HepG2 (cell line): ENCODE measurements around the gene PTPRM. TPM values are rescaled to one million over a fixed set of nuclear protein-coding genes. Genes with fewer than 3 reads are reported as not detected.

Source experiments
- ATAC-seq: fragments of 200-7000 bp; cut with Tn5 transposase; 3 replicates; pipeline ENCODE4 v1.9.1; 2020; ENCODE audit warnings: mild to moderate bottlenecking, moderate library complexity
- BruUV-seq: library from RNA; stranded (reverse); fragments of 400-500 nt; replicated peaks from 2 replicates; lab custom pipeline; 2021; lab: Mats Ljungman, UMichigan
- CTCF ChIA-PET: fragments of 300-600 bp; formaldehyde crosslinking; extraction: SDS; loops from one replicate; lab custom pipeline; 2021; ENCODE audit warnings: low total read pairs, inconsistent platforms, low intra/inter-chr PET ratio; lab: Yijun Ruan, JAX
- POLR2A ChIA-PET: fragments of 350-600 bp; sonication (Branson Sonifier 250); formaldehyde crosslinking; loops from one replicate; lab custom pipeline; 2020; ENCODE audit warnings: antibody characterized with exemption, inconsistent platforms; lab: Yijun Ruan, JAX
- DNase-seq: peaks from one replicate; pipeline ENCODE4 v3.0.0-alpha.2; 2015; ENCODE audit warnings: low spot score
- FAIRE-seq: peaks from 3 replicates; lab custom pipeline; 2011; peaks lifted over from hg19 to GRCh38; lab: Jason Lieb, UNC
- H2AFZ ChIP-seq: one replicate; pipeline ENCODE4 v1.6.1; 2011; ENCODE audit warnings: low read length, inconsistent platforms
- H3K27ac ChIP-seq: fragments of 300-600 bp; 3 replicates; pipeline ENCODE4 v1.8.0; 2011; ENCODE audit warnings: mixed run types, mild to moderate bottlenecking, mixed read lengths, low read length, inconsistent platforms; ENCODE audit not compliant: insufficient read depth; ENCODE audit errors: extremely low read length
- H3K27me3 ChIP-seq, 2 experiments: fragments of 200-600 bp in 1 of 2; 2 replicates in 1 of 2; 3 replicates in 1 of 2; pipeline versions ENCODE4 v1.6.0 to v1.8.0; 2011; ENCODE audit warnings: low read length in 2 of 2, mild to moderate bottlenecking in 2 of 2, moderate library complexity in 2 of 2, inconsistent platforms in 1 of 2; ENCODE audit not compliant: insufficient read depth in 2 of 2, control insufficient read depth in 1 of 2
- H3K36me3 ChIP-seq, 2 experiments: fragments of 200-600 bp in 1 of 2; replicated peaks in 1 of 2; 2 replicates in 1 of 2; 3 replicates in 1 of 2; pipeline versions ENCODE4 v1.5.1 to v1.8.0; 2011; ENCODE audit warnings: low read length in 2 of 2, inconsistent platforms in 1 of 2; ENCODE audit not compliant: insufficient read depth in 2 of 2, control insufficient read depth in 1 of 2
- H3K4me1 ChIP-seq: 2 replicates; pipeline ENCODE4 v1.5.1; 2012; ENCODE audit warnings: low read length, inconsistent platforms; ENCODE audit not compliant: insufficient read depth
- H3K4me2 ChIP-seq: 2 replicates; pipeline ENCODE4 v1.6.0; 2011; ENCODE audit warnings: low read depth, low read length, inconsistent platforms
- H3K4me3 ChIP-seq, 3 experiments: fragments of 200-600 bp in 1 of 3; sonication (generic), shearing (Covaris generic) in 1 of 3; replicated peaks in 1 of 3; 2 replicates each; pipeline ENCODE4 v1.5.1; 2011 to 2016; ENCODE audit warnings: low read length in 3 of 3, inconsistent platforms in 2 of 3, low read depth in 2 of 3, mild to moderate bottlenecking in 2 of 3, control low read depth in 1 of 3, mixed read lengths in 1 of 3; ENCODE audit not compliant: insufficient read depth in 1 of 3
- H3K79me2 ChIP-seq: one replicate; pipeline ENCODE4 v1.6.1; 2011; ENCODE audit warnings: low read length, inconsistent platforms; ENCODE audit not compliant: insufficient read depth
- H3K9ac ChIP-seq: 2 replicates; pipeline ENCODE4 v1.6.0; 2011; ENCODE audit warnings: mild to moderate bottlenecking, low read depth, low read length, inconsistent platforms; ENCODE audit not compliant: insufficient read depth
- H3K9me3 ChIP-seq: 2 replicates; pipeline ENCODE4 v1.5.1; 2012; ENCODE audit warnings: mild to moderate bottlenecking, low read length
- H4K20me1 ChIP-seq: 2 replicates; pipeline ENCODE4 v1.6.0; 2011; ENCODE audit warnings: inconsistent platforms, mild to moderate bottlenecking, low read length, moderate library complexity; ENCODE audit not compliant: insufficient read depth
- ATF1 ChIP-seq: IDR thresholded peaks from 2 replicates; pipeline ENCODE4 v1.6.1; 2016; ENCODE audit warnings: mild to moderate bottlenecking, control low read depth
- BHLHE40 ChIP-seq: IDR thresholded peaks from 2 replicates; pipeline ENCODE4 v1.6.1; 2011; ENCODE audit warnings: low read length, improper control_type of control experiment
- ISL2 ChIP-seq: sonication (generic); formaldehyde crosslinking; IDR thresholded peaks from 2 replicates; pipeline ENCODE4 v1.5.0; 2020; ENCODE audit warnings: missing genetic modification reagents
- MTA3 ChIP-seq: sonication (generic); formaldehyde crosslinking; IDR thresholded peaks from 2 replicates; pipeline ENCODE4 v1.4.0; 2020; ENCODE audit warnings: missing genetic modification reagents
- PAF1 ChIP-seq: IDR thresholded peaks from 2 replicates; pipeline ENCODE4 v1.6.1; 2016; ENCODE audit warnings: missing genetic modification reagents, missing compliant biosample characterization
- RBFOX2 ChIP-seq: fragments of 200-400 bp; formaldehyde crosslinking; IDR thresholded peaks from 2 replicates; pipeline ENCODE4 v1.6.1; 2017; ENCODE audit warnings: low read depth, mild to moderate bottlenecking, low read length
- RFXAP ChIP-seq: sonication (generic); formaldehyde crosslinking; IDR thresholded peaks from 2 replicates; pipeline ENCODE4 v1.4.0; 2020; ENCODE audit warnings: missing genetic modification reagents, borderline replicate concordance
- SNRNP70 ChIP-seq: fragments of 200-400 bp; formaldehyde crosslinking; IDR thresholded peaks from 2 replicates; pipeline ENCODE4 v1.6.1; 2017; ENCODE audit warnings: mild to moderate bottlenecking, low read depth, low read length, moderate library complexity
- SRSF4 ChIP-seq: fragments of 200-400 bp; formaldehyde crosslinking; IDR thresholded peaks from one replicate; pipeline ENCODE4 v1.6.1; 2018; ENCODE audit warnings: mild to moderate bottlenecking, low read depth, low read length, moderate library complexity; ENCODE audit not compliant: poor library complexity, severe bottlenecking
- SYNCRIP ChIP-seq: fragments of 200-400 bp; formaldehyde crosslinking; IDR thresholded peaks from 2 replicates; pipeline ENCODE4 v1.6.1; 2018; ENCODE audit warnings: mild to moderate bottlenecking, low read depth, low read length; ENCODE audit not compliant: insufficient read depth
- ZBTB38 ChIP-seq: sonication (generic); formaldehyde crosslinking; IDR thresholded peaks from 2 replicates; pipeline ENCODE4 v1.5.1; 2020; ENCODE audit warnings: mild to moderate bottlenecking, missing genetic modification reagents
- ZC3H4 ChIP-seq: sonication (generic); formaldehyde crosslinking; IDR thresholded peaks from 2 replicates; pipeline ENCODE4 v1.4.0; 2020; ENCODE audit warnings: missing genetic modification reagents, borderline replicate concordance
- ZEB1 ChIP-seq: IDR thresholded peaks from 2 replicates; pipeline ENCODE4 v1.6.1; 2012; ENCODE audit warnings: mild to moderate bottlenecking, low read depth, inconsistent platforms; ENCODE audit not compliant: insufficient replicate concordance
- ZNF432 ChIP-seq: sonication (generic); formaldehyde crosslinking; IDR thresholded peaks from 2 replicates; pipeline ENCODE4 v1.5.0; 2020; ENCODE audit warnings: missing genetic modification reagents, mild to moderate bottlenecking, borderline replicate concordance
- WGBS: methylation state at CpG from one replicate; pipeline ENCODE4 v1.1.6; 2017; ENCODE audit warnings: low lambda C conversion rate; 5-methylcytosine and 5-hydroxymethylcytosine counted together
- in situ Hi-C: cut with HindIII; loops from 2 replicates; pipeline ENCODE4 v1.10.0; 2017; ENCODE audit warnings: low pct_unique_long_range_greater_than_20kb; ENCODE audit not compliant: extremely low pct_ligation_motif_present
- intact Hi-C: fragments of 100-400 bp; cut with micrococcal nuclease; formaldehyde crosslinking; loops from one replicate; pipeline ENCODE4 v1.10.0; 2022; ENCODE audit not compliant: unreplicated experiment
- polyA plus RNA-seq, 8 experiments: library from polyadenylated mRNA; depleted of rRNA in 3 of 8; stranded (reverse) in 7 of 8; unstranded in 1 of 8; fragments of >200 nt; fragmentation: Illumina TruSeq in 4 of 8; extraction: Trizol in 4 of 8; gene quantifications; 2 replicates each; pipeline versions ENCODE4 v1.2.1 to v1.2.3, GENCODE V29; 2011 to 2016; ENCODE audit warnings: low read depth in 4 of 8, missing spikeins in 1 of 8, mixed read lengths in 1 of 8; ENCODE audit not compliant: insufficient read depth in 1 of 8
- total RNA-seq, 5 experiments: library from RNA; depleted of rRNA; stranded (reverse); fragments of >200 nt; fragmentation: Illumina TruSeq; extraction: Trizol; gene quantifications; 2 replicates each; pipeline ENCODE4 v1.2.3, GENCODE V29; 2016; ENCODE audit warnings: low read depth in 1 of 5
- TF ChIP-seq, protein P1 (sequence below): IDR thresholded peaks from 2 replicates; pipeline ENCODE4 v1.6.1; 2016; ENCODE audit warnings: control low read depth

Gene PTPRM
- total and polyA plus RNA-seq, 2 of the 13 experiments (the other 11 are each of a cell fraction or from before 2014, with no cell fraction given) = 12.6 to 108 TPM

DNA sequence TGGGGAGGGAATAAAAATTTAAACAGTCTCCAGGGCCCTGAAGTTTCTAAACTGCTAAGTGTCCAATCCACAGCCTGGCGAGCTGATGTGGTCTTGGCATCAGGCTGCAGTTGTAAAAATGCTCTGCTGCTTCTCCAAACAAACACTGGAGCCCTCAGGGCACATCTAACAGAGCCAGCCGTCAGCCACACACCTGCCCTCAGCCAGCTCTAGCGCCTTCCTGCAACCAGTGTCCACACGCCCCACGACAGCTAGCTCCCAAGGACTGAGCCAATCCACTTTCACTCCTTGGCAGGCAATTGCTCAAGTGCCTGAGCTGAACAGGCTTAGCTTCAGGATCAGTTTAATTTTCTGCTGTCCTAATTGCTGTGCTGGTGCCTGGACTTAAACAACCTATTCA, 595.7 kb downstream of the PTPRM start:
- WGBS = 100% methylated on average over 1 of the region's 5 CpGs
- Histone ChIP-seq H3K36me3 (peaks cover 0 to 4% of the 10 kb centered on the region in 2 experiments; a peak in 2 of 5 replicates), H3K27ac (no peak overlapping the region), H3K4me3 (no peak overlapping the region), H3K9ac (no peak overlapping the region), H3K9me3 (no peaks in the 10 kb centered on the region), H3K27me3 (no peaks in the 10 kb centered on the region), H3K79me2 (no peaks in the 10 kb centered on the region), H2AFZ (no peak overlapping the region), H3K4me1 (no peaks in the 10 kb centered on the region), H3K4me2 (no peak overlapping the region), H4K20me1 (no peaks in the 10 kb centered on the region)
- TF ChIP-seq ZC3H4 (CRISPR knock-in tag) (no peak), BHLHE40 (no peak), SRSF4 (no peak), ISL2 (CRISPR knock-in tag) (no peak), ZEB1 (no peak), MTA3 (CRISPR knock-in tag) (no peak), RFXAP (CRISPR knock-in tag) (no peak), SYNCRIP (no peak), ATF1 (CRISPR knock-in tag) (no peak), ZNF432 (no peak), SNRNP70 (no peak), PAF1 (no peak), ZBTB38 (no peak), RBFOX2 (no peak)
- TF ChIP-seq, protein P1, sequence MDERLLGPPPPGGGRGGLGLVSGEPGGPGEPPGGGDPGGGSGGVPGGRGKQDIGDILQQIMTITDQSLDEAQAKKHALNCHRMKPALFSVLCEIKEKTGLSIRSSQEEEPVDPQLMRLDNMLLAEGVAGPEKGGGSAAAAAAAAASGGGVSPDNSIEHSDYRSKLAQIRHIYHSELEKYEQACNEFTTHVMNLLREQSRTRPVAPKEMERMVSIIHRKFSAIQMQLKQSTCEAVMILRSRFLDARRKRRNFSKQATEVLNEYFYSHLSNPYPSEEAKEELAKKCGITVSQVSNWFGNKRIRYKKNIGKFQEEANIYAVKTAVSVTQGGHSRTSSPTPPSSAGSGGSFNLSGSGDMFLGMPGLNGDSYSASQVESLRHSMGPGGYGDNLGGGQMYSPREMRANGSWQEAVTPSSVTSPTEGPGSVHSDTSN (CRISPR knock-in tag) = no peak
- DNase-seq (no peak), FAIRE-seq (no peak), ATAC-seq (no peak; the same call in 2 of the 3 replicates)
- intact Hi-C loops = no loop called here
- in situ Hi-C loops = no loop called here
- BruUV-seq = no TSS peak
- ChIA-PET POLR2A (no interaction called here), CTCF (no interaction called here)
